NB4 (cell line): ENCODE measurements around the gene NUDT4.

Experiments
- DNase-seq: peaks from one replicate; pipeline ENCODE4 v3.0.0; 2010; ENCODE audit warnings: low read depth
- H3K4me3 ChIP-seq: one replicate; pipeline ENCODE4 v1.5.1; 2011; ENCODE audit warnings: mild to moderate bottlenecking, low read depth, low read length, moderate library complexity
- MYC ChIP-seq: IDR thresholded peaks from 2 replicates; pipeline ENCODE4 v1.6.1; 2011; ENCODE audit warnings: low read depth, low read length
- POLR2A ChIP-seq: IDR thresholded peaks from 2 replicates; pipeline ENCODE4 v1.6.1; 2011; ENCODE audit warnings: mild to moderate bottlenecking; ENCODE audit not compliant: insufficient read length; ENCODE audit errors: extremely low read depth
- TF ChIP-seq, protein P1 (sequence below): IDR thresholded peaks from 2 replicates; pipeline ENCODE4 v1.6.1; 2011; ENCODE audit warnings: low read depth, low read length
- TF ChIP-seq, protein P2 (sequence below): IDR thresholded peaks from one replicate; pipeline ENCODE4 v1.5.1; 2012; ENCODE audit warnings: low read depth, low read length

Gene NUDT4

DNA sequence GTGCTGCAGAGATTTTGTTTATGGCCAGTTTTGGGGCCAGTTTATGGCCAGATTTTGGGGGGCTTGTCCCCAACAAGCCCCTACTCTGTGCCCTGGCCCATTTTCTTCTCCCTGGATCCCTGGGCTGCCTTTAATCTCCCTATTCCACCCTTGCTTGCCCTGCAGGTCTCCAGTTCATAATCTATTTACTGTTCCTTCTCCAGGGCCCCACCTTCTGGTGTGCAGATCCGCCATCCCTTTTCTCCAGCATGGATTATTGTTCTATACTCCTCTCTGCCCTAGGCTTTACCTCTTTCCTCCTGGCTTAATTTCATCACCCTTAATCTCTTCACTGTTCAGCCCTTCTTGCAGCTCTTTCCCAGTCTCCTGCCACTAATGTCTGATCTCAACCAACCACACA, 26.0 kb upstream of the NUDT4 start:
- DNase-seq, result no peak
- H3K4me3 ChIP-seq, result no peak overlapping the region
- TF ChIP-seq POLR2A (no peak), MYC (no peak)
- TF ChIP-seq, protein P1, sequence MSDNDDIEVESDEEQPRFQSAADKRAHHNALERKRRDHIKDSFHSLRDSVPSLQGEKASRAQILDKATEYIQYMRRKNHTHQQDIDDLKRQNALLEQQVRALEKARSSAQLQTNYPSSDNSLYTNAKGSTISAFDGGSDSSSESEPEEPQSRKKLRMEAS, result no peak
- TF ChIP-seq, protein P2, sequence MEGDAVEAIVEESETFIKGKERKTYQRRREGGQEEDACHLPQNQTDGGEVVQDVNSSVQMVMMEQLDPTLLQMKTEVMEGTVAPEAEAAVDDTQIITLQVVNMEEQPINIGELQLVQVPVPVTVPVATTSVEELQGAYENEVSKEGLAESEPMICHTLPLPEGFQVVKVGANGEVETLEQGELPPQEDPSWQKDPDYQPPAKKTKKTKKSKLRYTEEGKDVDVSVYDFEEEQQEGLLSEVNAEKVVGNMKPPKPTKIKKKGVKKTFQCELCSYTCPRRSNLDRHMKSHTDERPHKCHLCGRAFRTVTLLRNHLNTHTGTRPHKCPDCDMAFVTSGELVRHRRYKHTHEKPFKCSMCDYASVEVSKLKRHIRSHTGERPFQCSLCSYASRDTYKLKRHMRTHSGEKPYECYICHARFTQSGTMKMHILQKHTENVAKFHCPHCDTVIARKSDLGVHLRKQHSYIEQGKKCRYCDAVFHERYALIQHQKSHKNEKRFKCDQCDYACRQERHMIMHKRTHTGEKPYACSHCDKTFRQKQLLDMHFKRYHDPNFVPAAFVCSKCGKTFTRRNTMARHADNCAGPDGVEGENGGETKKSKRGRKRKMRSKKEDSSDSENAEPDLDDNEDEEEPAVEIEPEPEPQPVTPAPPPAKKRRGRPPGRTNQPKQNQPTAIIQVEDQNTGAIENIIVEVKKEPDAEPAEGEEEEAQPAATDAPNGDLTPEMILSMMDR, result no peak

DNA sequence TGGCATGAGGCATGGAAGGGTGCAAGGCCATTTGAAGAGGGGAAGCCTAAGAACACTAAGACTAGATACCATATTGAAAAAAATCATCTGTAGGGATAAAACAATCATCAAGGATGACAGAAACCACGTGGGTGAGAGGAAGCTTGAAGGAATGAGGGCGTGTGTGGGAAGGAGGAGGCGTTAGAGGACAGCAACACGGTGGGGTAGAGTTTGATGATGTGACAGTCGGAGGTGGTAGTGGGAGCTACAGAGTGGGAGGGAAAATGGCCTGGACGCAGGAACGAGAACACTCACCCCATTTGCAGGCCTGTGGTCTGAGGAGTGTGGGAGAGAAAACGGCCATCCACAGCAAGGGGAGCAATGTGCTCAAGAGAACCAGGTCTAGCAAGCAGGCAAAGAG, 25.4 kb upstream of the NUDT4 start:
- DNase-seq, result no peak
- TF ChIP-seq, protein P2, result no peak
- H3K4me3 ChIP-seq, result no peak overlapping the region

DNA sequence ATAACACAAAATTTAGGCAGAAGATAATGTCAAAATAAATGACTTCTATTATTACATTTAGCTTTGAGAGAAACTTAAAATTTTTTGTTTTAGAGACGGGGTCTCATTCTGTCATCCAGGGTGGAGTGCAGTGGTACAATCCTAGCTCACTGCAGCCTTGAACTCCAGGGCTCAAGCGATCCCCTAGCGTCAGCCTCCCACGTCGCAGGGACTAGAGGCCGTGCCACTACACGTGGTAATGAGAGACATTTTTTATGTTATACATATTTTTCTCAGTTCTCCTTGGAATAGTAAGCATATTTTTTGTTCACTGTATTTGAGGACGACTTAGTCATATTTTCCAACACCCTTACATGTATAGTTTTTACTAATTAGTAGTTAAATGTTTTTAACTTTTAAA, 21.5 kb upstream of the NUDT4 start:
- DNase-seq, result no peak
- TF ChIP-seq, protein P1, result no peak
- TF ChIP-seq POLR2A (no peak), MYC (no peak)
- TF ChIP-seq, protein P2, result no peak
- H3K4me3 ChIP-seq, result no peak overlapping the region

DNA sequence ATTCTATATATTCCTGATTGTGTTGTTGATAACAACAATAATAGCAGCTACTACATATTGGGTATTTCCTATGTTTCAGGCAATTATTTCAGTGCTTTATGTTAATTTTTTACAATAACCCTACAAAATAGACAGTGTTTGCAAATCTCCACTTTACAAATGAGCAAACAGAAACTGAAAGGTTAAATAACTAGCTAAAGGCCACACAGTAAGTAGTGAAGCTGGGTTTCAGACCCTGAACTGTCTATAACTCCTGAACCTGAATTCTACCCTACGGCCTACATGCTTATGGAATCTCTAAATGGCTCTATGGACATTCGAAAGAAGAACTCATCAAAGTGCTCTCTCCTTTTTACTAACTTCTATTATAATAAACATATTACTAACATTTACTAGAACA, 19.7 kb upstream of the NUDT4 start:
- H3K4me3 ChIP-seq, result no peak overlapping the region
- DNase-seq, result no peak
- TF ChIP-seq, protein P1, result no peak
- TF ChIP-seq, protein P2, result no peak
- TF ChIP-seq POLR2A, result no peak
- no peak for TF ChIP-seq MYC

DNA sequence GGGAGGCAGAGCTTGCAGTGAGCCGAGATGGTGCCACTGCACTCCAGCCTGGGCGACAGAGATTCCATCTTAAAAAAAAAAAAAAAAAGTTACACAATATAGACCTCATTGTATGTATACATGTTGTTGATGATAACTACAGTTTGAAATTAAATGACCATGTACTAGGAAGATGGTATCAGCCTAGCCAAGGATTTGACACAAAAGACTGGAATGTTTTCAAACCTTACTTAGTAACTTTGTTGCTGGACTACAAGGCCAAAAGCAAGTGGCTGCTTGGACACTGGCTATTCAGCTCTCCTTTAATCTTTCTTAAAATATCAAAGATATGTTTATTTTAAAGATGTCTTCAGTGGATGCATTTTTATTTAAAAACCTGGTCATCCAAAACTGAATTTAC, 18.9 kb upstream of the NUDT4 start:
- H3K4me3 ChIP-seq, result no peak overlapping the region
- TF ChIP-seq, protein P2, result no peak
- TF ChIP-seq MYC (no peak), POLR2A (no peak)
- TF ChIP-seq, protein P1, result no peak
- no peak for DNase-seq

DNA sequence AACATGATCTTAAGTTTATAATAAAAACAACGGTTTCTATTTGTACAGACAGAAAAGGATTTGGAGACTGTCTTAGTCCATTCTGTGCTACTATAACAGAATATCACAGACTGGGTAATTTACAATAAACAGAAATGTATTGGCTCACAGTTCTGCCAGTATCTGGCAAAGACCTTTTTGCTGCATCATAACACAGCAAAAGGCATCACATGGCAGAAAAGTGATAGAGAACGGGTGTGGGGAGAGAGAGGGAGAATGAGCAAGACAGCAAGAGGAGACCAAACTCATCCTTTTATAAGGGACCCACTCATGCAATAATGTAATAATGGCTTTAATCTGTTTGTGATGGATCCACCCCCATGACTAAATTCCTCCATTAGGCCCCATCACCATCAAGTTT, 17.0 kb upstream of the NUDT4 start:
- H3K4me3 ChIP-seq, result no peak overlapping the region
- DNase-seq, result no peak
- TF ChIP-seq, protein P2, result no peak
- TF ChIP-seq MYC, result no peak
- TF ChIP-seq POLR2A, result no peak
- TF ChIP-seq, protein P1, result no peak
